ENCODE measurements around the gene ZPBP2.

The ZPBP2 gene, protein sequence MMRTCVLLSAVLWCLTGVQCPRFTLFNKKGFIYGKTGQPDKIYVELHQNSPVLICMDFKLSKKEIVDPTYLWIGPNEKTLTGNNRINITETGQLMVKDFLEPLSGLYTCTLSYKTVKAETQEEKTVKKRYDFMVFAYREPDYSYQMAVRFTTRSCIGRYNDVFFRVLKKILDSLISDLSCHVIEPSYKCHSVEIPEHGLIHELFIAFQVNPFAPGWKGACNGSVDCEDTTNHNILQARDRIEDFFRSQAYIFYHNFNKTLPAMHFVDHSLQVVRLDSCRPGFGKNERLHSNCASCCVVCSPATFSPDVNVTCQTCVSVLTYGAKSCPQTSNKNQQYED

DNA sequence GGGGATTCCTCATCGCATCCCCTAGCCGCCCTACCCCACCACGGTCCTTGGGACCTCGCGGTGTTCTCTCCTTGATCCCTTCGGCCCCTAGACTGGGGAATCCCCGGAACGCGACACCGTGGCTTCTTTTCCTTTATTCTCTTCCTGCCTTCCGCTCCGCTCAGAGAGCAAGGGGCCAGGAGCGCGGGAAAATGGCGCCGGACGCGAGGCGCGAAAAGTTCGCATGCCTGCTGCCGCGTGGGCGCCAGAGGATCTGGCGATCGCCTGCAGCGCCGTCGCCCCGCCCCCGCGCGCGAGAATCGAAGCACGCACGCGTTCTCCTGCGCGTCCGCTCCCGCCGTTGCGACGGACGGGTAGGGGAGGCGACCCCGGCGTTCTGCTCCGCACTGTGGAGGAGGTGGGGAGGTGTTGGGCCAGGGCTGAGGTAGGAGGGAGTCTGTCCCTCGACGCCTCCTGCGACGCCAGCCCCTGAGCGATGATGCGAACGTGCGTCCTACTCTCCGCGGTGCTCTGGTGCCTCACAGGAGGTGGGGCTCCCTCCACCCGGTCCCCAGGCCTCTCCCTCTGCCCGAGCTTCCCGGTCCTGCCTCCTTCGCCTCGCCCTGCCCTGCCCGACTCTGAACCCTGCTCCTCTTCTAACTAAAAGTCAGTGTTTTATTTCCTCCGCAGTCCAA lies at the start of gene ZPBP2:
Gene ZPBP2, plus strand, starts transcription at position 323 of the 674 bp plus-strand sequence. Its CDS starts 153 bp downstream, at position 476.
- H3K4me3 ChIP-seq (ENCODE audit: low read depth, low read length), result no peak within 1 kb of the TSS
- TF ChIP-seq POLR2A (IDR thresholded peaks at IDR 0.05; ENCODE audit: extremely low read depth, insufficient read length), result no peak
- TF ChIP-seq, protein P1, sequence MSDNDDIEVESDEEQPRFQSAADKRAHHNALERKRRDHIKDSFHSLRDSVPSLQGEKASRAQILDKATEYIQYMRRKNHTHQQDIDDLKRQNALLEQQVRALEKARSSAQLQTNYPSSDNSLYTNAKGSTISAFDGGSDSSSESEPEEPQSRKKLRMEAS (IDR thresholded peaks at IDR 0.05; ENCODE audit: low read depth, low read length), result no peak
- TF ChIP-seq MYC (IDR thresholded peaks at IDR 0.05; ENCODE audit: low read depth, low read length), result no peak
- TF ChIP-seq, protein P2, sequence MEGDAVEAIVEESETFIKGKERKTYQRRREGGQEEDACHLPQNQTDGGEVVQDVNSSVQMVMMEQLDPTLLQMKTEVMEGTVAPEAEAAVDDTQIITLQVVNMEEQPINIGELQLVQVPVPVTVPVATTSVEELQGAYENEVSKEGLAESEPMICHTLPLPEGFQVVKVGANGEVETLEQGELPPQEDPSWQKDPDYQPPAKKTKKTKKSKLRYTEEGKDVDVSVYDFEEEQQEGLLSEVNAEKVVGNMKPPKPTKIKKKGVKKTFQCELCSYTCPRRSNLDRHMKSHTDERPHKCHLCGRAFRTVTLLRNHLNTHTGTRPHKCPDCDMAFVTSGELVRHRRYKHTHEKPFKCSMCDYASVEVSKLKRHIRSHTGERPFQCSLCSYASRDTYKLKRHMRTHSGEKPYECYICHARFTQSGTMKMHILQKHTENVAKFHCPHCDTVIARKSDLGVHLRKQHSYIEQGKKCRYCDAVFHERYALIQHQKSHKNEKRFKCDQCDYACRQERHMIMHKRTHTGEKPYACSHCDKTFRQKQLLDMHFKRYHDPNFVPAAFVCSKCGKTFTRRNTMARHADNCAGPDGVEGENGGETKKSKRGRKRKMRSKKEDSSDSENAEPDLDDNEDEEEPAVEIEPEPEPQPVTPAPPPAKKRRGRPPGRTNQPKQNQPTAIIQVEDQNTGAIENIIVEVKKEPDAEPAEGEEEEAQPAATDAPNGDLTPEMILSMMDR (IDR thresholded peaks at IDR 0.05; ENCODE audit: low read depth, low read length), result no peak
- DNase-seq (ENCODE audit: low read depth), result no peak

DNA sequence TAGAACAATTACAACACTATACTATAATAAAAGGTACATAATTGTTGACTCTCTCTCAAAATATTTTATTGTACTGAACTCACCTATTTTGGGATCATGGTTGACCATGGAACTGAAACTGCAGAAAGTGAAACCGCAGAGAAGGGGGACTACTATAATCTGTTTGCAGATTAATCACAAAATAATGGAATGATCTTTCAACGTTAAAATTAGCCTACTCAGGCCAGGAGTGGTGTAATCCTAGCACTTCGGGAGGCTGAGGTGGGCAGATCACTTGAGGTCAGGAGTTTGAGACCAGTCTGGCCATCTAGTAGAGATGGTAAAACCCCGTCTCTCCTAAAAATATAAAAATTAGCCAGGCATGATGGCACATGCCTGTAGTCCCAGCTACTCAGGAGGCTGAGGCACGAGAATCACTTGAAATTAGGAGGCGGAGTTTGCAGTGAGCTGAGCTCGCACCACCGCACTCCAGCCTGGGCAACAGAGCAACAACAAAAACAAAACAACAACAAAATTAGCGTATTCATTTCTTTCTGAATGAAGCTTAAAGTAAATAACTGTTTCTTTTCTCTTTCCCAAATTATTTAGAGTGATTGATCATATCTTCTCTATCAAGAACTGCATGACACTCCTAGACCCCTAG lies 49.5 kb upstream of the ZPBP2 start:
- no peak for DNase-seq (ENCODE audit: low read depth)
- no peak overlapping the region for H3K4me3 ChIP-seq (ENCODE audit: low read depth, low read length)
- TF ChIP-seq MYC (IDR thresholded peaks at IDR 0.05; ENCODE audit: low read depth, low read length) (no peak), POLR2A (IDR thresholded peaks at IDR 0.05; ENCODE audit: extremely low read depth, insufficient read length) (no peak)
- TF ChIP-seq, protein P2 (IDR thresholded peaks at IDR 0.05; ENCODE audit: low read depth, low read length), result no peak
- TF ChIP-seq, protein P1 (IDR thresholded peaks at IDR 0.05; ENCODE audit: low read depth, low read length), result no peak

DNA sequence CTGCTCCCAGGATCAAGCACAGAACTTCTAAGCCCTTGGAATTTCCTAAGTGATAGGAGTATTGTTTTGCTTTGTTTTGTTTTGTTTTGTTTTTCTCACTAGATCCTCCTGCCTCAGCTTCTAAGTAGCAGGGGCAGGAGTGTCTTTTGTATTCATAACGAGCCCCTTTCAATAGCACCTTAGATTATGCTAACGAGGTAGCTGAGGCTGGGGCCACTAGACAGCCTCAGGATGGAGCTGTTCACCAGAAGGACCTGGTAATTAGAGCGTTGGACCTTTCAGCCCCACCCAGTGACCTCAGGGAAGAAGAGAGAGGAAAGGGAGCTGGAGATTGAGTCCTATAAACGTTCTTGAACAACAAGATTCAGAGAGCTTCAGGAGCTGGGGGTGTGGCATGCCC lies 47.5 kb upstream of the ZPBP2 start:
- TF ChIP-seq, protein P2 (IDR thresholded peaks at IDR 0.05; ENCODE audit: low read depth, low read length), result no peak
- TF ChIP-seq, protein P1 (IDR thresholded peaks at IDR 0.05; ENCODE audit: low read depth, low read length), result no peak
- no peak for TF ChIP-seq POLR2A (IDR thresholded peaks at IDR 0.05; ENCODE audit: extremely low read depth, insufficient read length)
- no peak for TF ChIP-seq MYC (IDR thresholded peaks at IDR 0.05; ENCODE audit: low read depth, low read length)
- H3K4me3 ChIP-seq (ENCODE audit: low read depth, low read length), result no peak overlapping the region
- no peak for DNase-seq (ENCODE audit: low read depth)

DNA sequence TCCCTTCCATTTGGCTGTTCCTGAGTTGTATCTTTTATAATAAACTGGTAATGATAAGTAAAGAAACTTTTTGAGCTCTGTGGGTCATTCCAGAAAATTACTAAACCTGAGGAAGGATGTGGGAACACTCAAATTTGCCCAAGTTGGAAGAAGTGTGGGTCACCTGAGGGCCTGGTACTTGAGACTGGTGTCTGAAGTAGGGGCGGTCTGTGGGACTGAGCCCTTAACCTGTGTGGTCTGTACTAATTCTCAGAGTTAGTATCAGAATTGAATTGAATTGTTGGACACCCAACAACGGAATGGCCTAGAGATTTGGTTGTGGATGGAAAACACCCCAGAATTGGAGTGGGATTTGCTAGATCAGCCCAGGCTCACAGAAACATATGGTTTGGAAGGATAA lies 47.0 kb upstream of the ZPBP2 start:
- no peak overlapping the region for H3K4me3 ChIP-seq (ENCODE audit: low read depth, low read length)
- TF ChIP-seq, protein P2 (IDR thresholded peaks at IDR 0.05; ENCODE audit: low read depth, low read length), result no peak
- TF ChIP-seq, protein P1 (IDR thresholded peaks at IDR 0.05; ENCODE audit: low read depth, low read length), result no peak
- no peak for TF ChIP-seq POLR2A (IDR thresholded peaks at IDR 0.05; ENCODE audit: extremely low read depth, insufficient read length)
- TF ChIP-seq MYC (IDR thresholded peaks at IDR 0.05; ENCODE audit: low read depth, low read length), result no peak
- no peak for DNase-seq (ENCODE audit: low read depth)

DNA sequence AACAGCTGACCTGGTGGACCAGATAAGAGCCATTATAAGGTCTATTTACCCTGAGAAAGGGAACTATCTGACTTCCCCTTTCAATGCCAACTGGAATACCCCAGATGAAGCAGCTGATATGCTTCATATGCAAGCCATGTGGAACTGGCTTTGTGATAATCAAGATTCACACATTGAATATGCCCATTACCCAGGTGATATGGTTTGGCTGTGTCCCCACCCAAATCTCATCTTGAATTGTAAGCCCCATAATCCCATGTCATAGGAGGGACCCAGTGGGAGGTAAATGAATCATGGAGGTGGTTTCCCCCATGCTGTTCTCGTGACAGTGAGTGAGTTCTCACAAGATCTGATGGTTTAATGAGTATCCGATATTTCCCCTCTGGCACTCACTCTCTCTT lies 46.0 kb upstream of the ZPBP2 start:
- H3K4me3 ChIP-seq (ENCODE audit: low read depth, low read length), result no peak overlapping the region
- DNase-seq (ENCODE audit: low read depth), result peak; percentile 44
- TF ChIP-seq POLR2A (IDR thresholded peaks at IDR 0.05; ENCODE audit: extremely low read depth, insufficient read length), result no peak
- TF ChIP-seq, protein P2 (IDR thresholded peaks at IDR 0.05; ENCODE audit: low read depth, low read length), result no peak
- TF ChIP-seq, protein P1 (IDR thresholded peaks at IDR 0.05; ENCODE audit: low read depth, low read length), result no peak
- TF ChIP-seq MYC (IDR thresholded peaks at IDR 0.05; ENCODE audit: low read depth, low read length), result no peak
